ENCODE measurements around the gene MGRN1. TPM values are rescaled to one million over a fixed set of nuclear protein-coding genes. Genes with fewer than 3 reads are reported as not detected.

The MGRN1 gene
- total and polyA plus RNA-seq, 3 donors from 2014 or later, result 34.7 to 91.1 (median 89.7) TPM

DNA sequence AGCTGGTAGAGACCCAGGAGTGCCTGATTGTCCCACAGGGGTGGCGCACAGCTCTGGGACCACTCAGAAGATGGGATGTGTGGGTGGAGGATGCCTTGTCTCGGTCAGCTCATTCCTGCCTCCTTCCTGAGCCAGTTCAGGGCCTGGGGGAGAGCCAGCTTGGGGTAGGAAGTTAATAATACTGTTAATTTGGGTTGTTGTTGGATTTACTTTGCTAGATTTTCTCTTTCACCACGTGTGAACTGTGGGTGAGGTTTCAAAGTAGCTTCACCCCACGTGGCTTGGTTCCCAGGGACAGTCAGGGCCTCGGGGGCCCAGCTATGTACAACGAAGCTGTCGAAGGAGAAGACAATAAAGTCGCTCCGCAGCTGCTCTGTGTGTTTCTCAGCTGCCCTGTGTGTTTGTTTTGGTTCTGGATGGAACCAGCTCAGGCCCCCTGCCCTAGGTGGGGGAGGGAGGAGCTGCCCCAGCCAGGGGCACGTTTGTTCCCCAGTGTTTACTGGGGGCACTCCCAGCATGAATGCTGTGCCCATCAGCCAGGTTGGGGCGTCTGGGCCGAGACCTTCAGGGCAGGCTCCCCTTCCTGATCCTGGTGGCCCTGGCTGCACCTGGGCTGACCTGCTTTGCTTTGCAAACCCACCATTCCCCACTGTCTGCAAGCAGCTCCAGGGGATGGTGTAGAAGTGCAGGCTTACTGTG lies 71.0 kb downstream of the MGRN1 start:
- DNase-seq, result no peak
- no peaks in the 10 kb centered on the region for H3K9me3 ChIP-seq
- no peak overlapping the region for H3K4me3 ChIP-seq
- peak overlapping the region in 1 of 2 donors; percentile 6 for H3K27ac ChIP-seq
- H3K4me1 ChIP-seq, result peaks cover 41% of the 10 kb centered on the region
- TF ChIP-seq, protein P1, sequence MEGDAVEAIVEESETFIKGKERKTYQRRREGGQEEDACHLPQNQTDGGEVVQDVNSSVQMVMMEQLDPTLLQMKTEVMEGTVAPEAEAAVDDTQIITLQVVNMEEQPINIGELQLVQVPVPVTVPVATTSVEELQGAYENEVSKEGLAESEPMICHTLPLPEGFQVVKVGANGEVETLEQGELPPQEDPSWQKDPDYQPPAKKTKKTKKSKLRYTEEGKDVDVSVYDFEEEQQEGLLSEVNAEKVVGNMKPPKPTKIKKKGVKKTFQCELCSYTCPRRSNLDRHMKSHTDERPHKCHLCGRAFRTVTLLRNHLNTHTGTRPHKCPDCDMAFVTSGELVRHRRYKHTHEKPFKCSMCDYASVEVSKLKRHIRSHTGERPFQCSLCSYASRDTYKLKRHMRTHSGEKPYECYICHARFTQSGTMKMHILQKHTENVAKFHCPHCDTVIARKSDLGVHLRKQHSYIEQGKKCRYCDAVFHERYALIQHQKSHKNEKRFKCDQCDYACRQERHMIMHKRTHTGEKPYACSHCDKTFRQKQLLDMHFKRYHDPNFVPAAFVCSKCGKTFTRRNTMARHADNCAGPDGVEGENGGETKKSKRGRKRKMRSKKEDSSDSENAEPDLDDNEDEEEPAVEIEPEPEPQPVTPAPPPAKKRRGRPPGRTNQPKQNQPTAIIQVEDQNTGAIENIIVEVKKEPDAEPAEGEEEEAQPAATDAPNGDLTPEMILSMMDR (IDR thresholded peaks at IDR 0.05), result no peak
- TF ChIP-seq POLR2A (IDR thresholded peaks at IDR 0.05), result no peak
- no peaks in the 10 kb centered on the region for H3K36me3 ChIP-seq (ENCODE audit: low read depth, missing control alignments)
- H3K27me3 ChIP-seq, result no peaks in the 10 kb centered on the region
- intact Hi-C loops (cut with DNase I; ENCODE audit: low total_unique reads), result loop anchor here (10.0 kb wide), 1 partner anchor 81 kb away; the partner anchor contains the start of gene UBALD1
- 47 to 48% methylated on average over 10 to 12 of the region's 12 CpGs for WGBS, 2 donors

DNA sequence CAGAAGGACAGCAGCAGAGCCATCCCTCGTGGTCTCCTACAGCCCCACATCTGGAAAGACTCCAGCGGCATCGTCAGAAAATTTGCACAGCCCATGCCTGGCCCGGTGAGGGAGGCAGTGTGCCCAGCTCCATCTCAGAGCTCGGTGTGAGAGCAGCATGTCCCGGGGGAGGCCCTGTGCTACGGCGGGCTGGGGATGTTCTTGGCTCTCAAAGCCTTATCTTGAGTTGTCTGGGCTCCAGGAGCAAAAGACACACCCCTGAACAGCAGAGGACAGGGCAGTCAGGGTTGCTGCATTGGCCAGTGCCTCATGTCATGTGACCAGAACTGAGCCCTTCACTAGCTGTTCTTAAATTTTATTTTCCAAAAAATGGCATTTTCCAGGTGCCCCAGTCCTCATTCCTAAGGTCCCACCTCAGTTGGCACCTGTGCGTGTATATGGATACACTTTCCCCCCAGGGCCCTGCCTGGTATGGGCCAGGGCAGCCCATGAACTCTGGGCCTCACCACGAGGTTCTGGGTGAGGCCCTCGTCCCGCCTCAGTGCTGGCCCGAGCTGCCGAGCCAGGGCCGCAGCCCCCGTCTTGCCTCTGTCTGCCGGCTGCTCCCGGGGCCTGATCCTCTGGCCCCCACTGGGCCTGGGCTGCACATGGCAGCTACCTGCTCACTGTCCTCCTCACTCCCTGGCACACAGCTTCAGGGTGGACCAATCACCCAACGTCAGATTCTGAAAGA lies 71.7 kb downstream of the MGRN1 start:
- intact Hi-C loops (cut with DNase I; ENCODE audit: low total_unique reads), result loop anchor here (10.0 kb wide), 1 partner anchor 82 kb away; the partner anchor contains the start of gene UBALD1
- Histone ChIP-seq H3K4me3 (no peak overlapping the region), H3K9me3 (no peaks in the 10 kb centered on the region), H3K27me3 (no peaks in the 10 kb centered on the region), H3K4me1 (peaks cover 41% of the 10 kb centered on the region), H3K36me3 (ENCODE audit: low read depth, missing control alignments) (no peaks in the 10 kb centered on the region), H3K27ac (peak overlapping the region in 1 of 2 donors; percentile 19)
- WGBS, 2 donors, result 44 to 46% methylated on average over 8 to 19 of the region's 19 CpGs
- peak; percentile 76 for DNase-seq
- TF ChIP-seq, protein P1 (IDR thresholded peaks at IDR 0.05), result no peak
- no peak for TF ChIP-seq POLR2A (IDR thresholded peaks at IDR 0.05)

DNA sequence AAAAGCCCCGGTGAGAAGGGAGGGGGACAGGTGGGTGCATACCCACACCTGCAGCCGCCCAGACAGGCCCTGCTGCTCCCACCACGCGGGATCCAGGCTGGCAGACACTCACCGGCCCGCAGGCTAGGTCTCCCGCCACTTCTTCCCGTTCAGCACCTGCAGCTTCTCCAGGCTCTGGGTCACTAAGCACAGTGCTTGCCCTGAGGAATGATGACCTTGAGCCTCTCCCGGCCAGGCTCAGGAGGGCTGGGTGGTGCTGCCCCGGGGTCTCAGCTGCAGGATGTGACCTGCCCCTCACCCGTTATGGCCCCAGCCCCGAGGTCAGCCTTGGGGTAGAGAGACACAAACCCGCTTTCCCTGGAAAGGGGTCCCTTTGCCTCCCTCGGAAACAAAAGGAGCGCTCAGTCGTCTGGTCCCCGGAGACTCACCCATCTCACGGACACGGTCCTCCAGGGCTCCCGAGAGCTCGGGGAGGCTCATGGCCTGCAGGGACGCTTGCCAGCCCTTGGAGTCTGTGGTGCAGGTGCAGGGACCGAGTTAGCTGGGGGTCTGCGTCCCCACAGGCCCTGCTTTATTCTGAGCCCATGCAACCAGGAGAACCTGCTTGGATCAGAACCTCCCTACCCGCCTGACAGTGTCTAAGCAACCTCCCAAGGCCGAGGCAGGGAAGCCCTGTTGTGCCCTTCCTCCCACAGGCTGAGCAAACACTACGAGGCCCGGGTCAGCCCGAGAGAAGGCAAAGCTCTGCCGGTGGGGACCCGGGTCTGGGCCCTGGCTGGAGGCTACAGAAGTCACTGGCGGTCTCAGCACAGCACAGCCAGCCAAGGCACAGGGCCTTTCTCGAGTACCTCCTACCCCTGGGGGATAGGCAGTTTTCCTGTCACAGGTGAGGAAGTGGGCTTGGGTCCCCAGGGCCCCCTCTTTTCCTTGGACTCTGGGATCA lies 72.5 kb downstream of the MGRN1 start:
- no peaks in the 10 kb centered on the region for H3K9me3 ChIP-seq
- H3K4me3 ChIP-seq, result no peak overlapping the region
- no peaks in the 10 kb centered on the region for H3K36me3 ChIP-seq (ENCODE audit: low read depth, missing control alignments)
- H3K27ac ChIP-seq, result peak overlapping the region in 1 of 2 donors; percentile 19
- DNase-seq, result no peak
- H3K27me3 ChIP-seq, result no peaks in the 10 kb centered on the region
- WGBS, 2 donors, result 63 to 74% methylated on average over 24 to 32 of the region's 33 CpGs
- H3K4me1 ChIP-seq, result peaks cover 41% of the 10 kb centered on the region
- no peak for TF ChIP-seq POLR2A (IDR thresholded peaks at IDR 0.05)
- TF ChIP-seq, protein P1 (IDR thresholded peaks at IDR 0.05), result no peak
- intact Hi-C loops (cut with DNase I; ENCODE audit: low total_unique reads), result loop anchor here (10.0 kb wide), 1 partner anchor 82 kb away; the partner anchor contains the start of gene UBALD1

DNA sequence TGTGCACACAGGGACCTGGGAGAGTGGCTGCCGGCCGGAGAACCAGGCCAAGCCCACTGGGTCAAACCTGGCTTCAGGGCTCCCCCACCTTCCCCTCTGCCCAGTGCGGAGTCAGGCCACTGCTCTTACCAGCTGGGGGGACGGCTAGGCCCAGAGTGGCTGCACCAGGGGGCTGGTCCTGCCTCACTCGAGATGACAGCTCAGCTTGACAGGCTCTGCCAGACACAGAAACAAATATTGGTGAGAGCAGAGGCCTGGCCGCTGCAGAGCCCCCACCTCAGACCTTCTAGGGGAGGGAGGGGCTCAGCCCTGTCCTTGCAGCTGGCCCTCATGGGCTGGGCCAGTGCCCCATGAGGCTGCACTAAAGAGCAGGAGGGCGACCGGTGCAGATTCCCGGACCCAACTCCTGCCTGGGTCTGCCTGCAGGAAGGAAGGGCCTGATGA lies 73.2 kb downstream of the MGRN1 start:
- H3K27ac ChIP-seq, result no peak overlapping the region
- TF ChIP-seq, protein P1 (IDR thresholded peaks at IDR 0.05), result no peak
- TF ChIP-seq POLR2A (IDR thresholded peaks at IDR 0.05), result no peak
- no peaks in the 10 kb centered on the region for H3K27me3 ChIP-seq
- 91 to 100% methylated on average over 2 to 9 of the region's 9 CpGs for WGBS, 2 donors
- H3K9me3 ChIP-seq, result no peaks in the 10 kb centered on the region
- intact Hi-C loops (cut with DNase I; ENCODE audit: low total_unique reads), result loop anchor here (10.0 kb wide), 1 partner anchor 83 kb away; the partner anchor contains the start of gene UBALD1
- no peaks in the 10 kb centered on the region for H3K36me3 ChIP-seq (ENCODE audit: low read depth, missing control alignments)
- H3K4me1 ChIP-seq, result peaks cover 37% of the 10 kb centered on the region
- H3K4me3 ChIP-seq, result no peak overlapping the region
- DNase-seq, result no peak

Data from testis (tissue), 3 donors.